HCT116 (cell line): ENCODE results near the gene NUDT22. TPM values are rescaled to one million over a fixed set of nuclear protein-coding genes. Genes with fewer than 3 reads are reported as not detected.

Experiments used
- ATAC-seq: fragments of 200-7000 bp; cut with Tn5 transposase; 2 replicates; pipeline ENCODE4 v1.9.1; 2020; ENCODE audit warnings: mild to moderate bottlenecking, moderate library complexity
- BruUV-seq: library from RNA; stranded (reverse); fragments of 400-500 nt; replicated peaks from 2 replicates; lab custom pipeline; 2021; lab: Mats Ljungman, UMichigan
- CTCF ChIA-PET: fragments of 300-600 bp; sonication (Branson Sonifier 250); formaldehyde crosslinking; loops from one replicate; lab custom pipeline; 2021; ENCODE audit warnings: antibody characterized with exemption; lab: Charles Lee
- POLR2A ChIA-PET: fragments of 300-600, 350-600 bp; sonication (Branson Sonifier 250); formaldehyde crosslinking; loops from one replicate; lab custom pipeline; 2021; ENCODE audit warnings: antibody characterized with exemption; lab: Charles Lee
- RAD21 ChIA-PET, 2 experiments: fragments of 300-600 bp; sonication (Branson Sonifier 250); formaldehyde crosslinking; loops; one replicate each; lab custom pipeline; 2023; ENCODE audit warnings: low total read pairs in 2 of 2; ENCODE audit not compliant: uncharacterized antibody in 2 of 2, unreplicated experiment in 2 of 2, low non-redundant PET in 1 of 2; lab: Charles Lee
- DNase-seq: peaks from one replicate; pipeline ENCODE4 v3.0.0-alpha.2; 2010; ENCODE audit warnings: low read depth, low spot score
- H2AFZ ChIP-seq: fragments of 200-600 bp; shearing (Covaris generic), sonication (generic); 2 replicates; pipeline ENCODE4 v1.6.1; 2017; ENCODE audit warnings: low read depth, mixed run types, mixed read lengths, antibody characterized with exemption, low read length; ENCODE audit not compliant: poor library complexity, severe bottlenecking
- H3K27ac ChIP-seq: 2 replicates; pipeline ENCODE4 v1.5.1; 2012; ENCODE audit warnings: low read depth, low read length
- H3K27me3 ChIP-seq: fragments of 200-600 bp; sonication (generic); 2 replicates; pipeline ENCODE4 v1.6.1; 2016; ENCODE audit warnings: mixed run types, low read length, mixed read lengths; ENCODE audit not compliant: insufficient read depth
- H3K36me3 ChIP-seq, 2 experiments: fragments of 200-500 bp in 1 of 2; fragments of 200-600 bp in 1 of 2; sonication (Bioruptor generic) in 1 of 2; sonication (generic) in 1 of 2; 2 replicates each; pipeline versions ENCODE4 v1.5.1 to v1.6.1; 2014 to 2016; ENCODE audit warnings: low read length in 2 of 2, inconsistent platforms in 1 of 2, mixed read lengths in 1 of 2, mixed run types in 1 of 2; ENCODE audit not compliant: insufficient read depth in 2 of 2, control insufficient read depth in 1 of 2
- H3K4me1 ChIP-seq, 2 experiments: fragments of 200-600 bp in 1 of 2; sonication (generic) in 1 of 2; 2 replicates each; pipeline versions ENCODE4 v1.5.1 to v1.6.1; 2012 to 2017; ENCODE audit warnings: low read length in 2 of 2, inconsistent platforms in 1 of 2, mild to moderate bottlenecking in 1 of 2, mixed read lengths in 1 of 2, mixed run types in 1 of 2, moderate library complexity in 1 of 2; ENCODE audit not compliant: insufficient read depth in 2 of 2, control insufficient read depth in 1 of 2
- H3K4me2 ChIP-seq: fragments of 200-600 bp; sonication (generic); 2 replicates; pipeline ENCODE4 v1.6.1; 2017; ENCODE audit warnings: mixed run types, low read length, mixed read lengths
- H3K4me3 ChIP-seq, 2 experiments: fragments of 200-600 bp in 1 of 2; sonication (generic) in 1 of 2; replicated peaks in 1 of 2; 2 replicates each; pipeline ENCODE4 v1.5.1; 2011 to 2016; ENCODE audit warnings: low read length in 2 of 2, control low read depth in 1 of 2, low read depth in 1 of 2, mild to moderate bottlenecking in 1 of 2, mixed read lengths in 1 of 2, mixed run types in 1 of 2
- H3K79me2 ChIP-seq: fragments of 200-600 bp; sonication (generic); 2 replicates; pipeline ENCODE4 v1.6.1; 2017; ENCODE audit warnings: mild to moderate bottlenecking, mixed run types, low read length, moderate library complexity, mixed read lengths; ENCODE audit not compliant: insufficient read depth
- H3K9ac ChIP-seq: fragments of 200-600 bp; sonication (generic); 2 replicates; pipeline ENCODE4 v1.6.1; 2016; ENCODE audit warnings: low read length, mixed read lengths
- H3K9me2 ChIP-seq: fragments of 200-600 bp; sonication (generic), shearing (Covaris generic); 2 replicates; pipeline ENCODE4 v1.6.1; 2017; ENCODE audit warnings: mixed run types, mild to moderate bottlenecking, moderate library complexity; ENCODE audit not compliant: insufficient read depth
- H3K9me3 ChIP-seq, 2 experiments: fragments of 200-500 bp in 1 of 2; fragments of 200-600 bp in 1 of 2; sonication (Bioruptor generic) in 1 of 2; sonication (generic) in 1 of 2; 2 replicates each; pipeline ENCODE4 v1.6.1; 2014 to 2017; ENCODE audit warnings: low read length in 2 of 2, mixed read lengths in 2 of 2, inconsistent platforms in 1 of 2, low read depth in 1 of 2, mild to moderate bottlenecking in 1 of 2, mixed run types in 1 of 2, moderate library complexity in 1 of 2; ENCODE audit not compliant: control insufficient read depth in 1 of 2, insufficient read depth in 1 of 2
- H4K20me1 ChIP-seq: fragments of 200-600 bp; sonication (generic), shearing (Covaris generic); 2 replicates; pipeline ENCODE4 v1.6.1; 2017; ENCODE audit warnings: mixed run types, mild to moderate bottlenecking, moderate library complexity; ENCODE audit not compliant: insufficient read depth
- CEBPB ChIP-seq: IDR thresholded peaks from 2 replicates; pipeline ENCODE4 v1.6.1; 2012; ENCODE audit warnings: low read depth
- EGR1 ChIP-seq: IDR thresholded peaks from 2 replicates; pipeline ENCODE4 v1.6.1; 2012; ENCODE audit warnings: low read depth
- ELF1 ChIP-seq: IDR thresholded peaks from 2 replicates; pipeline ENCODE4 v1.6.1; 2012; ENCODE audit warnings: low read depth, borderline replicate concordance
- EZH2phosphoT487 ChIP-seq: fragments of 200-600 bp; IDR thresholded peaks from 2 replicates; pipeline ENCODE4 v1.6.1; 2018; ENCODE audit warnings: antibody characterized with exemption, borderline replicate concordance
- FOSL1 ChIP-seq: IDR thresholded peaks from 2 replicates; pipeline ENCODE4 v1.6.1; 2012; ENCODE audit warnings: low read depth
- POLR2AphosphoS5 ChIP-seq: IDR thresholded peaks from 2 replicates; pipeline ENCODE4 v1.6.1; 2011; ENCODE audit warnings: mild to moderate bottlenecking, low read depth, low read length, moderate library complexity
- SRF ChIP-seq: IDR thresholded peaks from 2 replicates; pipeline ENCODE4 v1.6.1; 2012; ENCODE audit warnings: low read depth
- TCF7L2 ChIP-seq: IDR thresholded peaks from 2 replicates; pipeline ENCODE4 v1.7.0; 2011; ENCODE audit warnings: borderline replicate concordance, inconsistent platforms; ENCODE audit not compliant: insufficient read depth, insufficient read length; ENCODE audit errors: extremely low read depth
- ZFX ChIP-seq: fragments of 450-650 bp; IDR thresholded peaks from 2 replicates; pipeline ENCODE4 v1.6.1; 2017
- ZNF274 ChIP-seq: fragments of 200-500 bp; sonication (Bioruptor generic); IDR thresholded peaks from 2 replicates; pipeline ENCODE4 v1.6.1; 2014; ENCODE audit warnings: mild to moderate bottlenecking, low read depth, low read length, inconsistent platforms
- intact Hi-C: fragments of 100-400 bp; cut with micrococcal nuclease; formaldehyde crosslinking; loops from 2 replicates; pipeline ENCODE4 v1.10.0; 2022
- total RNA-seq: library from RNA; stranded (reverse); gene quantifications from one replicate; pipeline ENCODE4 v1.2.1, GENCODE V29; 2021; ENCODE audit not compliant: unreplicated experiment
- TF ChIP-seq, protein P1 (sequence below): IDR thresholded peaks from 2 replicates; pipeline ENCODE4 v1.6.1; 2011; ENCODE audit warnings: mild to moderate bottlenecking, low read length, moderate library complexity; ENCODE audit not compliant: insufficient replicate concordance; ENCODE audit errors: extremely low read depth
- TF ChIP-seq, protein P2 (sequence below), 3 experiments: fragments of 200-600 bp in 1 of 3; sonication (generic) in 1 of 3; IDR thresholded peaks in 2 of 3; conservative IDR thresholded peaks in 1 of 3; 2 replicates each; pipeline ENCODE4 v1.5.1; 2012 to 2017; ENCODE audit warnings: low read depth in 2 of 3, low read length in 2 of 3, antibody characterized with exemption in 1 of 3, borderline replicate concordance in 1 of 3, control low read depth in 1 of 3, mild to moderate bottlenecking in 1 of 3, mixed read lengths in 1 of 3, mixed run types in 1 of 3, moderate library complexity in 1 of 3; ENCODE audit not compliant: insufficient read depth in 1 of 3
- TF ChIP-seq, protein P3 (sequence below): IDR thresholded peaks from 2 replicates; pipeline ENCODE4 v1.6.1; 2012
- TF ChIP-seq, protein P4 (sequence below): IDR thresholded peaks from 2 replicates; pipeline ENCODE4 v1.6.1; 2012

NUDT22 gene
- total RNA-seq, 1 experiment from 2014 or later: 70.9 TPM

DNA sequence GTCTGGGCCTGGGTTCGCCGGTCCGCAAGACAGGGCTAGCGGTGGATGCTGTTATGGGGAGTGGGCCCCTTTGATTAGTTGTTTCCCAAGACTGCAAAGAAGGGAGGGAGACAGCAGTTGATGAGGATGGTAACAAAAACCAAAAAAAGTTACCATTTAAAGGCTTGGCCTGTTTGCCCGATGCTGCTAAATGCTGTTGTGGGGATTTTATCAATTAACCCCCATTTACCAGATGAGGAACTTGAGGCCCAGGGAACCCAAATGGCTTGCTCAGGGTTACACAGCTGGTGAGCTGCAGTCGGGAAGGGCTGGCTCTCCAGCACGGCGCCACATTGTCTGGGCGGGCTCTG lies 3.4 kb upstream of the NUDT22 start (continued):
- TF ChIP-seq, protein P1, sequence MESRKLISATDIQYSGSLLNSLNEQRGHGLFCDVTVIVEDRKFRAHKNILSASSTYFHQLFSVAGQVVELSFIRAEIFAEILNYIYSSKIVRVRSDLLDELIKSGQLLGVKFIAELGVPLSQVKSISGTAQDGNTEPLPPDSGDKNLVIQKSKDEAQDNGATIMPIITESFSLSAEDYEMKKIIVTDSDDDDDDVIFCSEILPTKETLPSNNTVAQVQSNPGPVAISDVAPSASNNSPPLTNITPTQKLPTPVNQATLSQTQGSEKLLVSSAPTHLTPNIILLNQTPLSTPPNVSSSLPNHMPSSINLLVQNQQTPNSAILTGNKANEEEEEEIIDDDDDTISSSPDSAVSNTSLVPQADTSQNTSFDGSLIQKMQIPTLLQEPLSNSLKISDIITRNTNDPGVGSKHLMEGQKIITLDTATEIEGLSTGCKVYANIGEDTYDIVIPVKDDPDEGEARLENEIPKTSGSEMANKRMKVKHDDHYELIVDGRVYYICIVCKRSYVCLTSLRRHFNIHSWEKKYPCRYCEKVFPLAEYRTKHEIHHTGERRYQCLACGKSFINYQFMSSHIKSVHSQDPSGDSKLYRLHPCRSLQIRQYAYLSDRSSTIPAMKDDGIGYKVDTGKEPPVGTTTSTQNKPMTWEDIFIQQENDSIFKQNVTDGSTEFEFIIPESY: no peak
- TF ChIP-seq, protein P2, sequence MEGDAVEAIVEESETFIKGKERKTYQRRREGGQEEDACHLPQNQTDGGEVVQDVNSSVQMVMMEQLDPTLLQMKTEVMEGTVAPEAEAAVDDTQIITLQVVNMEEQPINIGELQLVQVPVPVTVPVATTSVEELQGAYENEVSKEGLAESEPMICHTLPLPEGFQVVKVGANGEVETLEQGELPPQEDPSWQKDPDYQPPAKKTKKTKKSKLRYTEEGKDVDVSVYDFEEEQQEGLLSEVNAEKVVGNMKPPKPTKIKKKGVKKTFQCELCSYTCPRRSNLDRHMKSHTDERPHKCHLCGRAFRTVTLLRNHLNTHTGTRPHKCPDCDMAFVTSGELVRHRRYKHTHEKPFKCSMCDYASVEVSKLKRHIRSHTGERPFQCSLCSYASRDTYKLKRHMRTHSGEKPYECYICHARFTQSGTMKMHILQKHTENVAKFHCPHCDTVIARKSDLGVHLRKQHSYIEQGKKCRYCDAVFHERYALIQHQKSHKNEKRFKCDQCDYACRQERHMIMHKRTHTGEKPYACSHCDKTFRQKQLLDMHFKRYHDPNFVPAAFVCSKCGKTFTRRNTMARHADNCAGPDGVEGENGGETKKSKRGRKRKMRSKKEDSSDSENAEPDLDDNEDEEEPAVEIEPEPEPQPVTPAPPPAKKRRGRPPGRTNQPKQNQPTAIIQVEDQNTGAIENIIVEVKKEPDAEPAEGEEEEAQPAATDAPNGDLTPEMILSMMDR (IDR thresholded peaks at IDR 0.05 in 2 of 3, conservative IDR thresholded peaks at IDR 0.05 in 1 of 3; ENCODE audit: borderline replicate concordance in 1 of 3, insufficient read depth in 1 of 3, low read depth in 2 of 3, low read length in 2 of 3): no peak
- no peak for TF ChIP-seq CEBPB

DNA sequence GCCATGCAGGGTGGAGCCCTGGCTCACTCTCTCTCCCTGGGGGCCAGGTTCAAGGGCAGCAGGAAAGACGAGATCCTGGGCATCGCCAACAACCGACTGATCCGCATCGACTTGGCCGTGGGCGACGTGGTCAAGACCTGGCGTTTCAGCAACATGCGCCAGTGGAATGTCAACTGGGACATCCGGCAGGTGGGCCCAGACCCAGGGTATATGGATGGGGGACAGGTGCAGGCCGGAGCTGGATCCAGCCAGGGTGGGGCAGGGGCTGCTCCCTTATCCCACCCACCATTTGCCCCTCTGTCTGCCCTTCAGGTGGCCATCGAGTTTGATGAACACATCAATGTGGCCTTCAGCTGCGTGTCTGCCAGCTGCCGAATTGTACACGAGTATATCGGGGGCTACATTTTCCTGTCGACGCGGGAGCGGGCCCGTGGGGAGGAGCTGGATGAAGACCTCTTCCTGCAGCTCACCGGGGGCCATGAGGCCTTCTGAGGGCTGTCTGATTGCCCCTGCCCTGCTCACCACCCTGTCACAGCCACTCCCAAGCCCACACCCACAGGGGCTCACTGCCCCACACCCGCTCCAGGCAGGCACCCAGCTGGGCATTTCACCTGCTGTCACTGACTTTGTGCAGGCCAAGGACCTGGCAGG lies 2.9 kb upstream of the NUDT22 start:
- Histone ChIP-seq H4K20me1 (no peaks in the 10 kb centered on the region), H3K4me1 (peaks cover 9 to 22% of the 10 kb centered on the region in 2 experiments), H3K27me3 (no peaks in the 10 kb centered on the region), H3K9me2 (no peaks in the 10 kb centered on the region), H3K9ac (no peak overlapping the region), H3K36me3 (peaks cover 0 to 6% of the 10 kb centered on the region in 2 experiments; a peak in 1 of 4 replicates), H3K9me3 (no peaks in the 10 kb centered on the region), H2AFZ (no peak overlapping the region), H3K27ac (no peak overlapping the region), H3K4me3 (no peak overlapping the region), H3K79me2 (peaks cover 19% of the 10 kb centered on the region; the same call in 1 of the 2 replicates), H3K4me2 (no peak overlapping the region)
- ATAC-seq (no peak), DNase-seq (no peak)
- TF ChIP-seq EGR1 (no peak), SRF (no peak), TCF7L2 (no peak), ZNF274 (no peak), EZH2phosphoT487 (no peak), FOSL1 (no peak), ZFX (no peak), ELF1 (no peak), POLR2AphosphoS5 (no peak; the same call in 1 of the 2 replicates)
- TF ChIP-seq, protein P3, sequence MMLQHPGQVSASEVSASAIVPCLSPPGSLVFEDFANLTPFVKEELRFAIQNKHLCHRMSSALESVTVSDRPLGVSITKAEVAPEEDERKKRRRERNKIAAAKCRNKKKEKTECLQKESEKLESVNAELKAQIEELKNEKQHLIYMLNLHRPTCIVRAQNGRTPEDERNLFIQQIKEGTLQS: no peak
- TF ChIP-seq, protein P4, sequence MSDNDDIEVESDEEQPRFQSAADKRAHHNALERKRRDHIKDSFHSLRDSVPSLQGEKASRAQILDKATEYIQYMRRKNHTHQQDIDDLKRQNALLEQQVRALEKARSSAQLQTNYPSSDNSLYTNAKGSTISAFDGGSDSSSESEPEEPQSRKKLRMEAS: no peak
- BruUV-seq: no TSS peak
- ChIA-PET RAD21 (no interaction called here), CTCF (interaction anchor here (1.5 kb wide), 1 partner anchor 81 kb away, joined by 4 read pairs; no protein-coding TSS in a partner anchor), POLR2A (no interaction called here)
- intact Hi-C loops: no loop called here
